Measurements from ENCODE around the gene DLEC1. TPM values are rescaled to one million over a fixed set of nuclear protein-coding genes. Genes with fewer than 3 reads are reported as not detected.

DLEC1 gene
- total RNA-seq, 4 donors from 2014 or later: 0.18 to 2.2 (median 0.75) TPM

DNA sequence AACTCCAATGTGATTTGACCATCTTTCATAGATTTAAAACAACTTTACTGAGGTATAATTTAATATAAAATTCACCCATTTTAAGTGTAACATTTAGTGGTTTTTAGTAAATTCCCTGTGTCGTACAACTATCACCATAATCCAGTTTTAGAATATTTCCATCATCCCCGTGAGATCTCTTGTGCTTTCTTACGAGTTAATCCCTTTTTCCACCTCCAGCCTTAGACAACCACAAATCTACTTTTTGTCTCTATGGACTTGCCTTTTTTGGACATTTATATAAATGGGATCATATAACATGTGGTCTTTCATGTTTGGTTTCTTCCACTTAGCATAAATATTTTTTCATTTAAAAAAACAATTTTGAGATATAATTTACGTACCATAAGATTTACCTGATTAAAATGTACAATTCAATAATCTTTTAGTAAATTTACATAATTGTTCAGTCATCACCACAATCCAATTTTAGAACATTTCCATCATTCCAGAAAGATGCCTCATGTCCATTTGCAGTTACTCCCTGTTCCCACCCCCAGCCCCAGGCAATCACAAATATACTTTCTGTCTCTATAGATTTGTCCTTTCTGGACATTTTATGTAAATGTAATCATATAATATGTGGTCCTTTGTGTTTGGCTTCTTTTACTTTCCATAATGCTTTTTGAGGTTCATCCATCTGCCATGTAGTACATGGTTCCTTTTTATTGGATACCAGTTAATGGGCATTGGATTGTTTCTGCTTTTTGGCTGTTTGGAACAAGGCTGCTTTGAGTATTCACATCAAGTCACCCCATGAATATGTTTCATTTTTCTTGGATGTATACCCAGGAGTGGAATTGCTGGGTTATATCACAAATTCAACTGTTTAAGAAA is 129.4 kb downstream of the DLEC1 start:
- Histone ChIP-seq H3K36me3 (no peaks in the 10 kb centered on the region), H3K9me3 (no peaks in the 10 kb centered on the region), H3K27me3 (no peaks in the 10 kb centered on the region), H3K27ac (no peak overlapping the region), H3K4me1 (peaks cover 0 to 13% (median 0%) of the 10 kb centered on the region in 4 donors), H3K4me3 (no peak overlapping the region)
- TF ChIP-seq POLR2A (IDR thresholded peaks at IDR 0.05): no peak
- TF ChIP-seq, protein P1, sequence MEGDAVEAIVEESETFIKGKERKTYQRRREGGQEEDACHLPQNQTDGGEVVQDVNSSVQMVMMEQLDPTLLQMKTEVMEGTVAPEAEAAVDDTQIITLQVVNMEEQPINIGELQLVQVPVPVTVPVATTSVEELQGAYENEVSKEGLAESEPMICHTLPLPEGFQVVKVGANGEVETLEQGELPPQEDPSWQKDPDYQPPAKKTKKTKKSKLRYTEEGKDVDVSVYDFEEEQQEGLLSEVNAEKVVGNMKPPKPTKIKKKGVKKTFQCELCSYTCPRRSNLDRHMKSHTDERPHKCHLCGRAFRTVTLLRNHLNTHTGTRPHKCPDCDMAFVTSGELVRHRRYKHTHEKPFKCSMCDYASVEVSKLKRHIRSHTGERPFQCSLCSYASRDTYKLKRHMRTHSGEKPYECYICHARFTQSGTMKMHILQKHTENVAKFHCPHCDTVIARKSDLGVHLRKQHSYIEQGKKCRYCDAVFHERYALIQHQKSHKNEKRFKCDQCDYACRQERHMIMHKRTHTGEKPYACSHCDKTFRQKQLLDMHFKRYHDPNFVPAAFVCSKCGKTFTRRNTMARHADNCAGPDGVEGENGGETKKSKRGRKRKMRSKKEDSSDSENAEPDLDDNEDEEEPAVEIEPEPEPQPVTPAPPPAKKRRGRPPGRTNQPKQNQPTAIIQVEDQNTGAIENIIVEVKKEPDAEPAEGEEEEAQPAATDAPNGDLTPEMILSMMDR (IDR thresholded peaks at IDR 0.05): no peak
- no peak for DNase-seq

DNA sequence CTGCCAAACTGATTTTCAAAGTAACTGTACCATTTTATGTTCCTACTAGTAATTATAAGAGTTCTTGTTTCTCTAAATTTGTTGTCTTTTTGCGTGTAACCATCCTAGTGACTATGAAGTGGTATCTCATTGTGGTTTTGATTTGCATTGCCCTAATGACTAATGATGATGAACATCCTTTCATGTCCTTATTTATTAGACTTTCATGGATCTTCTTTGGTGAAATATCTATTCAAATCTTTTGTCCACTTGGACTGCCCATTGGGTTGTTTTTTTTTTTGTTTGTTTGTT is 130.0 kb downstream of the DLEC1 start:
- TF ChIP-seq, protein P1 (IDR thresholded peaks at IDR 0.05): no peak
- TF ChIP-seq POLR2A (IDR thresholded peaks at IDR 0.05): no peak
- H3K36me3 ChIP-seq: no peaks in the 10 kb centered on the region
- H3K4me3 ChIP-seq: no peak overlapping the region
- H3K27me3 ChIP-seq: no peaks in the 10 kb centered on the region
- no peaks in the 10 kb centered on the region for H3K9me3 ChIP-seq
- DNase-seq: no peak
- H3K27ac ChIP-seq: no peak overlapping the region
- peaks cover 0 to 17% (median 0%) of the 10 kb centered on the region in 4 donors for H3K4me1 ChIP-seq

DNA sequence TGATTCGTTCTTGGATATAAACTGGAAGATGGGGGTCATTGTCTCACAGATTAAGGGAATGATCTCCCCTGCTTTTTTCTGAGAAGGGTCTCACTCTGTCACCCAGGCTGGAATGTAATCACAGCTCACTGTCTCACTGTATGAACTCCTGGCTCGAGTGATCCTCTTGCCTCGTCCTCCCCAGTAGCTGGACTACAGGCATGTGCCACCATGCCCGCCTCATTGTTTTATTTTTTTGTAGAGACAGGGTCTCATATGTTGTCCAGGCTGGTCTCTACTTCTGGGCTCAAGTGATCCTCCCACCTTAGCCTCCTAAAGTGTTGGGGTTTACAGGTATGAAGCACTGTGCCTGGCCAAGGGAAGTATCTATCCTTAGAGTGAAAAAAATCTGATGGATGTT is 131.7 kb downstream of the DLEC1 start:
- no peaks in the 10 kb centered on the region for H3K27me3 ChIP-seq
- no peak for TF ChIP-seq POLR2A (IDR thresholded peaks at IDR 0.05)
- TF ChIP-seq, protein P1 (IDR thresholded peaks at IDR 0.05): no peak
- DNase-seq: no peak
- peaks cover 0 to 13% (median 0%) of the 10 kb centered on the region in 4 donors for H3K4me1 ChIP-seq
- no peaks in the 10 kb centered on the region for H3K9me3 ChIP-seq
- H3K27ac ChIP-seq: no peak overlapping the region
- no peak overlapping the region for H3K4me3 ChIP-seq
- H3K36me3 ChIP-seq: no peaks in the 10 kb centered on the region

DNA sequence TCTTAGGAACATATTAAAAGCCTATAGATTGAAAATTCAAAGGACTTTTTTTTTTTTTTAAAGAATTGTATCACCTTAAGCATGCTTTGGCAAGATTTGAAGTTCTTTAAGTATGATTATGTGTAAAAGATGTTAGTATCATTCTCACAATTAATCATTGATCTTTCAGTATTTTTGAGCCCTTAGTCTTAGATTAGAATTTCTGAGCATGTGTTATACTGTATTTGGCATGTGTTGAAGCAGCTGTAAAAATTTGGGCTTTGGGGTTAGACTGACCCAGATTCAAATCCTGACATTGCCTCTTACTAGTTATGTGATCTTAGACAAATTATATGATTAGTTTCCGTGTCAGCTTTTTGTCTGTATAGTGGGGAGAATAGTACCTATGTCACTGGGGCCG is 132.6 kb downstream of the DLEC1 start:
- no peak overlapping the region for H3K4me3 ChIP-seq

More for the DNA sequence above, 132.6 kb downstream of the DLEC1 start:
- H3K36me3 ChIP-seq: no peaks in the 10 kb centered on the region
- no peaks in the 10 kb centered on the region for H3K27me3 ChIP-seq
- peaks cover 0 to 13% (median 0%) of the 10 kb centered on the region in 4 donors for H3K4me1 ChIP-seq
- H3K27ac ChIP-seq: no peak overlapping the region
- DNase-seq: no peak
- H3K9me3 ChIP-seq: no peaks in the 10 kb centered on the region
- no peak for TF ChIP-seq POLR2A (IDR thresholded peaks at IDR 0.05)
- TF ChIP-seq, protein P1 (IDR thresholded peaks at IDR 0.05): no peak

Small RNA genes lying within 50 kb of the gene (small RNA-seq; reads per million reads assigned to genes)
- gene RF00019: 0 reads per million in 2 donors

Other genes with a start within 250 kb of the DLEC1 start
- 10 to 100 TPM; 36.3 to 42.3 (median 38.4) TPM for gene CTDSPL, start 177.3 kb upstream of the DLEC1 start, total RNA-seq
- 100 to 1,000 TPM in 3 of 4 donors, 10 to 100 TPM in 1; 59.4 to 309 (median 230) TPM for gene VILL, start 48.4 kb upstream of the DLEC1 start, total RNA-seq
- gene PLCD1, start 9.6 kb upstream of the DLEC1 start, total RNA-seq: 10 to 100 TPM; 36.6 to 47.0 (median 40.5) TPM
- gene ACAA1, start 97.9 kb downstream of the DLEC1 start, total RNA-seq: 100 to 1,000 TPM; 123 to 324 (median 186) TPM
- gene MYD88, start 99.5 kb downstream of the DLEC1 start, total RNA-seq: 10 to 100 TPM; 41.8 to 82.7 (median 73.8) TPM
- 10 to 100 TPM; 17.3 to 49.7 (median 28.7) TPM for gene OXSR1, start 126.3 kb downstream of the DLEC1 start, total RNA-seq
- 1 to 10 TPM in 3 of 4 donors, not detected in 1; 1.4 to 5.0 (median 1.7) TPM for gene SLC22A13, start 226.6 kb downstream of the DLEC1 start, total RNA-seq
- gene SLC22A14, start 243.1 kb downstream of the DLEC1 start, total RNA-seq: 1 to 10 TPM in 1 of 4 donors, not detected in 3; 5.0 TPM